Measurements from ENCODE around the gene NR2F1-AS1. TPM values are rescaled to one million over a fixed set of nuclear protein-coding genes. Genes with fewer than 3 reads are reported as not detected.

Gene NR2F1-AS1
- total RNA-seq, 1 donor: not detected

GRCh38 chr5:93427316-93427715 is 153.7 kb downstream of the NR2F1-AS1 start:
- no peaks in the 10 kb centered on the region for H3K9me3 ChIP-seq (ENCODE audit: low read depth, low read length)
- no peaks in the 10 kb centered on the region for H3K4me1 ChIP-seq (ENCODE audit: insufficient read depth, low read length)
- no peaks in the 10 kb centered on the region for H3K27me3 ChIP-seq (ENCODE audit: insufficient read depth, low read length)
- H3K4me3 ChIP-seq (ENCODE audit: low read length): no peak overlapping the region

- no peaks in the 10 kb centered on the region for H3K27me3 ChIP-seq (ENCODE audit: insufficient read depth, low read length)
- no peaks in the 10 kb centered on the region for H3K9me3 ChIP-seq (ENCODE audit: low read depth, low read length)
- no peaks in the 10 kb centered on the region for H3K4me1 ChIP-seq (ENCODE audit: insufficient read depth, low read length)
- no peak overlapping the region for H3K4me3 ChIP-seq (ENCODE audit: low read length)
These were observed 155.9 kb downstream of the NR2F1-AS1 start for GRCh38 chr5:93425096-93425495.

GRCh38 chr5:93423300-93423699 is 157.7 kb downstream of the NR2F1-AS1 start:
- Histone ChIP-seq H3K9me3 (ENCODE audit: low read depth, low read length) (no peaks in the 10 kb centered on the region), H3K27me3 (ENCODE audit: insufficient read depth, low read length) (no peaks in the 10 kb centered on the region), H3K4me1 (ENCODE audit: insufficient read depth, low read length) (no peaks in the 10 kb centered on the region), H3K4me3 (ENCODE audit: low read length) (no peak overlapping the region)

- Histone ChIP-seq H3K27me3 (ENCODE audit: insufficient read depth, low read length) (no peaks in the 10 kb centered on the region), H3K4me3 (ENCODE audit: low read length) (no peak overlapping the region), H3K4me1 (ENCODE audit: insufficient read depth, low read length) (no peaks in the 10 kb centered on the region), H3K9me3 (ENCODE audit: low read depth, low read length) (no peaks in the 10 kb centered on the region)
These were observed 158.3 kb downstream of the NR2F1-AS1 start for GRCh38 chr5:93422652-93423280.

- Histone ChIP-seq H3K27me3 (ENCODE audit: insufficient read depth, low read length) (no peaks in the 10 kb centered on the region), H3K4me1 (ENCODE audit: insufficient read depth, low read length) (no peaks in the 10 kb centered on the region), H3K4me3 (ENCODE audit: low read length) (no peak overlapping the region), H3K9me3 (ENCODE audit: low read depth, low read length) (no peaks in the 10 kb centered on the region)
These were observed 159.0 kb downstream of the NR2F1-AS1 start for GRCh38 chr5:93421987-93422401.

- H3K4me1 ChIP-seq (ENCODE audit: insufficient read depth, low read length): no peaks in the 10 kb centered on the region
- H3K4me3 ChIP-seq (ENCODE audit: low read length): no peak overlapping the region
These were observed 159.6 kb downstream of the NR2F1-AS1 start for GRCh38 chr5:93421468-93421867.

GRCh38 chr5:93417490-93417889 is 163.5 kb downstream of the NR2F1-AS1 start:
- Histone ChIP-seq H3K9me3 (ENCODE audit: low read depth, low read length) (no peaks in the 10 kb centered on the region), H3K4me3 (ENCODE audit: low read length) (no peak overlapping the region), H3K4me1 (ENCODE audit: insufficient read depth, low read length) (no peaks in the 10 kb centered on the region), H3K27me3 (ENCODE audit: insufficient read depth, low read length) (no peaks in the 10 kb centered on the region)

More at GRCh38 chr5:93421468-93421867, 159.6 kb downstream of the NR2F1-AS1 start:
- H3K27me3 ChIP-seq (ENCODE audit: insufficient read depth, low read length): no peaks in the 10 kb centered on the region
- H3K9me3 ChIP-seq (ENCODE audit: low read depth, low read length): no peaks in the 10 kb centered on the region

- no peaks in the 10 kb centered on the region for H3K9me3 ChIP-seq (ENCODE audit: low read depth, low read length)
- no peaks in the 10 kb centered on the region for H3K4me1 ChIP-seq (ENCODE audit: insufficient read depth, low read length)
- H3K27me3 ChIP-seq (ENCODE audit: insufficient read depth, low read length): no peaks in the 10 kb centered on the region
- no peak overlapping the region for H3K4me3 ChIP-seq (ENCODE audit: low read length)
These were observed 165.2 kb downstream of the NR2F1-AS1 start for GRCh38 chr5:93415819-93416218.

- Histone ChIP-seq H3K27me3 (ENCODE audit: insufficient read depth, low read length) (no peaks in the 10 kb centered on the region), H3K9me3 (ENCODE audit: low read depth, low read length) (no peaks in the 10 kb centered on the region), H3K4me3 (ENCODE audit: low read length) (no peak overlapping the region), H3K4me1 (ENCODE audit: insufficient read depth, low read length) (no peaks in the 10 kb centered on the region)
These were observed 169.3 kb downstream of the NR2F1-AS1 start for GRCh38 chr5:93411716-93412115.

GRCh38 chr5:93409691-93410090 is 171.3 kb downstream of the NR2F1-AS1 start:
- H3K27me3 ChIP-seq (ENCODE audit: insufficient read depth, low read length): no peaks in the 10 kb centered on the region
- H3K9me3 ChIP-seq (ENCODE audit: low read depth, low read length): no peaks in the 10 kb centered on the region
- no peaks in the 10 kb centered on the region for H3K4me1 ChIP-seq (ENCODE audit: insufficient read depth, low read length)
- no peak overlapping the region for H3K4me3 ChIP-seq (ENCODE audit: low read length)

- H3K4me1 ChIP-seq (ENCODE audit: insufficient read depth, low read length): no peaks in the 10 kb centered on the region
- H3K27me3 ChIP-seq (ENCODE audit: insufficient read depth, low read length): no peaks in the 10 kb centered on the region
- H3K9me3 ChIP-seq (ENCODE audit: low read depth, low read length): no peaks in the 10 kb centered on the region
- no peak overlapping the region for H3K4me3 ChIP-seq (ENCODE audit: low read length)
These were observed 173.6 kb downstream of the NR2F1-AS1 start for GRCh38 chr5:93407454-93407853.

GRCh38 chr5:93406971-93407401 is 174.0 kb downstream of the NR2F1-AS1 start:
- no peaks in the 10 kb centered on the region for H3K27me3 ChIP-seq (ENCODE audit: insufficient read depth, low read length)

GRCh38 chr5:93404246-93404645 is 176.8 kb downstream of the NR2F1-AS1 start:
- H3K27me3 ChIP-seq (ENCODE audit: insufficient read depth, low read length): no peaks in the 10 kb centered on the region
- no peaks in the 10 kb centered on the region for H3K9me3 ChIP-seq (ENCODE audit: low read depth, low read length)
- H3K4me3 ChIP-seq (ENCODE audit: low read length): no peak overlapping the region
- H3K4me1 ChIP-seq (ENCODE audit: insufficient read depth, low read length): no peaks in the 10 kb centered on the region

More at GRCh38 chr5:93406971-93407401, 174.0 kb downstream of the NR2F1-AS1 start:
- Histone ChIP-seq H3K4me3 (ENCODE audit: low read length) (no peak overlapping the region), H3K9me3 (ENCODE audit: low read depth, low read length) (no peaks in the 10 kb centered on the region), H3K4me1 (ENCODE audit: insufficient read depth, low read length) (no peaks in the 10 kb centered on the region)

GRCh38 chr5:93403141-93403928 is 177.7 kb downstream of the NR2F1-AS1 start:
- no peak overlapping the region for H3K4me3 ChIP-seq (ENCODE audit: low read length)
- H3K27me3 ChIP-seq (ENCODE audit: insufficient read depth, low read length): no peaks in the 10 kb centered on the region
- H3K9me3 ChIP-seq (ENCODE audit: low read depth, low read length): no peaks in the 10 kb centered on the region
- no peaks in the 10 kb centered on the region for H3K4me1 ChIP-seq (ENCODE audit: insufficient read depth, low read length)

GRCh38 chr5:93402451-93402850 is 178.6 kb downstream of the NR2F1-AS1 start:
- Histone ChIP-seq H3K4me1 (ENCODE audit: insufficient read depth, low read length) (no peaks in the 10 kb centered on the region), H3K9me3 (ENCODE audit: low read depth, low read length) (no peaks in the 10 kb centered on the region), H3K27me3 (ENCODE audit: insufficient read depth, low read length) (no peaks in the 10 kb centered on the region), H3K4me3 (ENCODE audit: low read length) (no peak overlapping the region)

Measured in mononuclear cell (primary cell).